Activated T-cell treated with anti-CD3 and anti-CD28 coated beads for 4 hours (primary cell): ENCODE data around the gene FANCE.

Experiments
- DNase-seq: peaks from one replicate; pipeline ENCODE4 v3.0.0-alpha.2; 2020

FANCE gene, protein sequence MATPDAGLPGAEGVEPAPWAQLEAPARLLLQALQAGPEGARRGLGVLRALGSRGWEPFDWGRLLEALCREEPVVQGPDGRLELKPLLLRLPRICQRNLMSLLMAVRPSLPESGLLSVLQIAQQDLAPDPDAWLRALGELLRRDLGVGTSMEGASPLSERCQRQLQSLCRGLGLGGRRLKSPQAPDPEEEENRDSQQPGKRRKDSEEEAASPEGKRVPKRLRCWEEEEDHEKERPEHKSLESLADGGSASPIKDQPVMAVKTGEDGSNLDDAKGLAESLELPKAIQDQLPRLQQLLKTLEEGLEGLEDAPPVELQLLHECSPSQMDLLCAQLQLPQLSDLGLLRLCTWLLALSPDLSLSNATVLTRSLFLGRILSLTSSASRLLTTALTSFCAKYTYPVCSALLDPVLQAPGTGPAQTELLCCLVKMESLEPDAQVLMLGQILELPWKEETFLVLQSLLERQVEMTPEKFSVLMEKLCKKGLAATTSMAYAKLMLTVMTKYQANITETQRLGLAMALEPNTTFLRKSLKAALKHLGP

GRCh38 chr6:35452183-35453090, at the start of gene FANCE:
Gene FANCE (plus strand): TSS chr6:35452338. CDS start chr6:35452546, 208 bp downstream.
- peak; percentile 77 for DNase-seq

- no peak for DNase-seq
These were observed 49.3 kb upstream of the FANCE start for GRCh38 chr6:35402856-35403191.

GRCh38 chr6:35403544-35404442, 48.3 kb upstream of the FANCE start:
- no peak for DNase-seq

GRCh38 chr6:35406711-35407485, 45.2 kb upstream of the FANCE start:
- no peak for DNase-seq

DNA sequence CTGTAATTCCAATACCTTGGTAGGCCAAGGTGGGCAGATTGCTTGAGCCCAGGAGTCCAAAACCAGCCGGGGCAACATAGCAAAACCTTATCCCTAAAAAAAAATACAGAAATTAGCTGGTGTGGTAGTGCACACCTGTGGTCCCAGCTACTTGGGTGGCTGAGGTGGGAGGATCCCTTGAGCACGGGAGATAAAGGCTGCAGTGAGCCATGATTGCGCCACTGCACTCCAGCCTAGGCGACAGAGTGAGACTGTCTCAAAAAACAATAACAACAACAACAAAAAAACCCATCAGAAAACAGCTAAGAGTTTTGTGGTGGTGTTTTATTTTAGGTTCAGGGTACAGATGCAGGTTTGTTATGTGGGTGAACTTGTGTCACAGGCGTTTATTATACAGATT, 42.9 kb upstream of the FANCE start:
- DNase-seq: no peak

DNA sequence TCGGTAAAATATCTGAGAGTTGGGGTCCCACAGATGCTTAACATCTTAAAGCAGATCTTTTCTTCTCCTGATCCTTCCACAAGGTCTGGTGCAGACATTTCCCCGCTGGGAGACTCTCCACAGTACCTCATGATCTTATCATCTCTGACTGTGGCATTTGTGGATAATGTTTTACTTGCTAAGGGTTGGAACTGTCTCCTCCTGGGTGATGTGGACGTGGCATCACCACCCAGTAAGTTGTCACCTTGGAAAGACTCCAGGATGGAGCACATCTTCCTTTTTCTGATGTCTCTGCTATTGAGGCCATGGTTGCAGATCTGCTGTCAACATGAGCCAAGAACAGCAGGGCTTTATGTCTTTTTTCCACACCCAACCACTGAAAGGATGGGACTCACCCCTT, 42.0 kb upstream of the FANCE start:
- no peak for DNase-seq

DNA sequence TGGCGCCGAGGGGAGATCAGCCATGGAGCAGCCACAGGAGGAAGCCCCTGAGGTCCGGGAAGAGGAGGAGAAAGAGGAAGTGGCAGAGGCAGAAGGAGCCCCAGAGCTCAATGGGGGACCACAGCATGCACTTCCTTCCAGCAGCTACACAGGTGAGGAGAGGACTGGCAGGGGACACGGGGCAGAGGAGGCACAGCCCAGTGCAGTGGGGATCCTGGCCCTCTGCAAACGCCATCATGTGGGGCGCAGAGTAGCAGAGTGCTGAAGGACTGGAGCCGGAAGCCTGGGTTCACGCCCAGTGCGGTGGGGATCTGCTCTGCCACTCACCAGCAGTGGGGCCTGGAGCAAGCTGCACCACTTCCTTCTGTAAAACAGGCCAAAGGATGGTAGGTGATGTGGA, 41.1 kb upstream of the FANCE start:
- DNase-seq: no peak

DNA sequence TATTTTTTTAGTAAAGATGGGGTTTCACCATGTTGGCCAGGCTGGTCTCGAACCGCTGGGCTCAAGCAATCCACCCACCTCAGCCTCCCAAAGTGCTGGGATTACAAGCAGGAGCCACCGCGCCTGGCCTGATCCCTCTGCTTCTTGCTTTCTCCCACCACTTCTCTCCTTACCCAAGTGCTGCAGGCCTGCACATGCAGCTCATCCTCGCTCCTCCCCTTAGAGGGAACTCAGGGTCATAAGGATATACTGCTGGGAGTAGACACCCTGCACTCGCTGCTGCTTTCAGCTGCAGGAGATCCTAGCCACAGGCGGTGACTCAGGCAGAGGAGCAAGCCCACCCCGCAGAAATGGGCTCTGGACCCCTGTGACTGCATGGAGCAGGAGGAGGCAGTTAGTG, 40.0 kb upstream of the FANCE start:
- no peak for DNase-seq

DNA sequence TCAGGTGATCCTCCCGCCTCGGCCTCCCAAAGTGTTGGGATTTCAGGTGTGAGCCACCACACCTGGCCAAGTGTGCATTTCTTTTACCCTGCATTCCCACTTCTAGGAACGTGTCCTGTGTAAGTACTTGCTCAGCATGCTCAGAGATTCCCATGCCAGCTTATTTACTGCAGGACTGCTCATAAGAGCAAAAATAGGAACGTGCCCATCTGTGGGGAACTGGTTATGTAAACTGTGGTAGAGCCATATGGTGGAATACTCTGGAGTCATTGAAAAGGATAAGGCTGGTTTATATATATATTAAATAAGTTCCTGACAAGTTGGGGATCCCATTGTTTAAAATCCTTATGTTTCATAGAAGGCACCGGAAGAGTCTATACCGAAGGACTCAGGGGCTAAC, 38.2 kb upstream of the FANCE start:
- DNase-seq: no peak

- DNase-seq: no peak
These were observed 36.9 kb upstream of the FANCE start for GRCh38 chr6:35415065-35415891.

DNA sequence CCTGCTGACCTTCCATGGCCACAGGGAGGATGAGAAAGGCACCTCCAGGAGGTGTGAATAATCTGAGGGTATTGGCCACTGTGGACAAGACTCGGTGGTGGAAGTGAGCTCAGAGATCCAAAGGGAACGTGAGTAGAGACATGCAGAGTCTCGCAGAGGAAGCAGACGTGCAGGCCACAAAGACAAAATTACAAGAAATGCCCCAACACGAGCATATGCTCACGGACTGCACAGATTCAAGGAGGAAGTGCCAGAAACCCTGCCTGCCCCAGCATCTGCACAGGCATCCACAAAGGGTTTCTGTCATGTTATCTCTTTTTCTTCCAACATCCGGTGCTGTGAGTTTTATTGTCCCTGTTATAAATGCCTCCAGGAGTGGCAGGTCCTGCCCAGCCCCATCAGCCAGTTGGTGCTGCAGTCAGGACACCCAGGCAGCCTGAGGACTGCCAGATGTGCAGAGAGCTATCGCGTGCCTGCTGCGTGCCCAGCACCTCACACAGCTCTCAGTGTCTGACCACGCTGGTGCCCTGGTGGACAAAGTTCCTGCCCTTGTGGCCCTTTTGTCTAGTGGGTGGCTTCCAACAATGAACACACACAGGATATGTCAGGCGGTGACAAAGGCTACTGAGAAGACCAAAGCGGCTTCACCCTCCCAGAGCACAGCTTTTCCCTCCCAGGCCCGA, 34.0 kb upstream of the FANCE start:
- no peak for DNase-seq

- no peak for DNase-seq
These were observed 32.7 kb upstream of the FANCE start for GRCh38 chr6:35419417-35419816.

- no peak for DNase-seq
These were observed 32.2 kb upstream of the FANCE start for GRCh38 chr6:35419961-35420360.

DNA sequence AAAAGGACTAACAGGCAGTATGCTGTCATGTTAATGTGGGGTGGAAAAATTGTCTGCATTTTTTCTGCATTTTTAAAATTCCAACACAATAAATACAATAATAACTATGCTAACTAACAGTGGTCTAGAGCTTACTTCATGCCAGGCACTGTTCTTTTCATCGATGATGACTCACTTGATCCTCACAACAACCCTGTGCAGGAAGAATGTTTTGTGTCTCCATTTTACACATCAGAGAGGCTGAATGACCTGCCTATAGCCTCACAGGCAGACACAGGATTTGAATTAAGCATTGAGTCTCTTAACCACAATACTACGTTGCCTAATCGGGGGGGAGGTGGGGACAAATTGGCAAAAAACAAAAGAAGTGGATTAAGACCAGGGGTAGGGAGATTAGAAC, 26.9 kb upstream of the FANCE start:
- no peak for DNase-seq

GRCh38 chr6:35426074-35426473, 26.1 kb upstream of the FANCE start:
- DNase-seq: no peak

DNA sequence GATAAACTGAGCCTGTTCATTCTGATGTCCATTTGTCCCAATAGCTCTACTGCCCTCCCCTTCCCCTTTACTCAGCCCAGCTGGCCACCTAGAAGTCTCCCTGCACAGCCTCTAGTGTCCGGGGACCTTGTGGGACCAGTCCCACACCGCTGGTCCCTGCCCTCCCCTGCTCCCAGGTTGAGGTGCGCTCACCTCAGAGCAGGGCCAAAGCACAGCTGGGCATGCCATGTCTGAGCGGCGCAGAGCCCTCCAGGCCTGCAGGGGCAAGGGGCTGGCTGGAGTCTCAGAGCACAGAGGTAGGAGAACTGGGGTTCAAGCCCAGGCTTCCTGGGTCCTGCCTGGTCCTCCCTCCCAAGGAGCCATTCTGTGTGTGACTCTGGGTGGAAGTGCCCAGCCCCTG, 24.7 kb upstream of the FANCE start:
- no peak for DNase-seq

GRCh38 chr6:35427851-35428321, 24.3 kb upstream of the FANCE start:
- no peak for DNase-seq

DNA sequence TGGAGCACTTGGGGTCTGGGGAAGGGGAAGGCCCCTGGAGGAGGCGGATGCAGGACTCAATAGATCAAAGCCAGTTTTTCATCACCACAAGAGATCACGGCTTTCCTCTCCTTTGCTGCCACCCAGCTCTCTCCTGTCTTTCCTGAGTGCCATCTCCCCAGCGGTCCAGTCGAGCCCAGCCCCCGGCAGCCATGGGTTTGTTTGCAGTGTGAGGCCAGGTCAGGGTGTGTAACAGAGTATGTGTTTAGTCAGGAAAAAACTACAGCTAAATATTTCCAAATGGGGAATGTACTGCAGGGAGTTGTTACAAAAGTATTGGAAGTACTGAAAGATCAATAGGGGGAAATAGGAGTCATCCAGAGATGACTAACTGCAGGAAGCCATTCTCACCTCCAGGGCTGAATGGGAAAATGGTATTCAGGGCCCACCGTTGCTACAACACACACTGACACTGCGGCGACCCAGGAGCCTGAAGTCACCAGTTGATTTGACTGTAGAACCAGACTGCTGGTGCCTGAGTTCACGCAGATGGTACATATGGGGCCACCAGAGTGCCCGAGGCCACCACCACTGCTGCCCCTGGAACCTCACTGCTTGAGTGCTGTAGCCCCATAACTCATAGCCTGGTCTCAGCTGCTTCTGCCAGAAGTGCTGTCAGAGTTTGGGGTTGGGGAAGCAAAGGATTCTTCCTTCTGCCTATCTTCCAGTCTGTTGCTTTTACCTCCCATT, 23.6 kb upstream of the FANCE start:
- DNase-seq: no peak

DNA sequence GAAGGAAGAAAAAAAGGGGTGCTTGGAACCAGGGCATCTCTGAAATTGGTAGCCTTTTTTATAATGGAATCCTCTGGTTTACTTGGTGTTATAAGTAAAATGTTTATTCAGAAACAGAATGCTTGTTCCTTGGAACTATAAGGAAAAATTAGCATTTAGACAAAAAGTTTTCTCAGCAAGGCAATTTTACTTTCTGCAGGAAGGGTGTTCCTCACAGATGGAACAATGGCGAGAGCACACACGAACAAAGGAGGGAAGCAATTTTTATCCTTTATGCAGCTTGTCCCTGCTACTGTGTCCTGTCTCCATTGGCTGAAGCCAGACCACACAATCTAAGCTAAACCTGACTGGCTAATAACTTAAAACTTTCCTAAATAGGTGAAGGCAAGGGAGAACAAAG, 22.7 kb upstream of the FANCE start:
- DNase-seq: no peak

- no peak for DNase-seq
These were observed 19.8 kb upstream of the FANCE start for GRCh38 chr6:35432291-35432690.
